HG02763 (cell line): ENCODE data around the gene DDX31.

Experiments used
- ATAC-seq: cut with Tn5 transposase; IDR thresholded peaks from one replicate; pipeline ENCODE4 v1.9.1; 2021; ENCODE audit warnings: mild to moderate bottlenecking, moderate library complexity; ENCODE audit not compliant: unreplicated experiment

DDX31 gene

GRCh38 chr9:132638240-132638639, 31.5 kb downstream of the DDX31 start:
- no peak for ATAC-seq

GRCh38 chr9:132637801-132638200, 32.0 kb downstream of the DDX31 start:
- no peak for ATAC-seq

GRCh38 chr9:132637351-132637750, 32.4 kb downstream of the DDX31 start:
- ATAC-seq: no peak

DNA sequence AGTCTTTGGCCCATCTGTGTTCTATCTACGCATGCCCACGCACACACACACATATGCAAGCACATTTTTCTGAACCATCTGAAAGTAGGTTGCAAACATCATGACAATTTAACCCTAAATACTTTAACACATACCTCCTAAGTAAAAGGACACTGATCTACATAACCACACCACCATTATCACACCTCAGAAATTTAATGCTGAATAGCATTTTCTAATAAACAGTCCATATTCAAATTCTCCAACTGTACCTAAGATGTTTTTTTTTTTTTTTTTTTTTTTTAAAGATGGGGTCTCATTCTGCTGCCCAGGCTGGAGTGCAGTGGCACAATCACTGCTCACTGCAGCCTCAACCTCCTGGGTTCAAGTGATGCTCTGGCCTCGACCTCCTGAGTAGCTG, 35.5 kb downstream of the DDX31 start:
- no peak for ATAC-seq

DNA sequence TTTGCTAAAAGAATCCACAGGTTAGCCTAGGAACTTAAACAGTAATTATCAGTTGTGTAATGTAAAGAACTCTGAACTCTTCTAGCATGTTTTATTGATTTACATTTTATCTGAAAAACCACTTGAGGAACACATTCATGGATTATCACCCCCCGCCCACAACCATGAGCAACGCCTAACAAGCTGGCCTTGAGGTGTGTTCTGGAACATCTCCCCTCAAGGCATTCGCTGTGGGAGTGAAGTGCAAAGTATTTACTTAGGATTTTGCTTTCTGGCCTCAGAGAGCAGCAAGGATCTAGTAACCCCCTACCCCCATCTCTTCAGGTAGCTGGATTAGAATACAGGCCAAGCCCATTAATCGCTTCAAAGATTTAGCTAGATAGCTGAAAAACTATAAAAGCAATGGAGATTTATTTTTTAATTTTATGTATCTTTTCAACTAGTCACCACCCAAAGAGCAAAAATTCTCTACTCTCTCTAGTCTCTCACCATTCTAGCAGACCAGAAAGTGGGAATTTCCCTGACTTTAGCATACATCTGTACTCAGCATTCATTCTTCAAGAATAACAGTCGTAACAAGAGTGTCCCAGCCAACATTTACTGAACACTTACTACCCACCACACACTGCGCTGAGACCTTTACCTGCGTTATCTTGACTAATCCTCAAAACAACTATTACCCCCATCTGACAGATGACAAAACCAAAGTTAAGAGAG, 37.2 kb downstream of the DDX31 start:
- no peak for ATAC-seq

- ATAC-seq: no peak
Observed at GRCh38 chr9:132631685-132632084, 38.1 kb downstream of the DDX31 start.

DNA sequence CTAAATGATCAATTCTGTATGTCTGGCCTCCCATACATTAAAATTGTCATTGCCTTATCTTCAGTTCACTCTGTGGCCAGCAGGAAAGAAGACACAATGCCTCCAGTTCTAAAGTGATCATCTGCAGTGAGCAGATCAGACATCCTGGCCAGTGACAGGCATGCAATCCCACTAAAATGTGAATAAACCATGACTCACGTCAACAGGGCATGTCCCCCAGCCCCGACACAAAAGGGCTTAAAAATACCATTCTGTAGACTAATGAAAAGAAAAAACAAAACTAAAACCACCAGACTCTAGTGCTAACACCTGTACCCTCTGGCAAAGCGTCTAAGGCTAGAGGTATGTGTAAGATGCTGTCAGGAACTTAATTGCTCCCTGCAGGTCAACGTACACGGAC, 38.5 kb downstream of the DDX31 start:
- ATAC-seq: no peak

DNA sequence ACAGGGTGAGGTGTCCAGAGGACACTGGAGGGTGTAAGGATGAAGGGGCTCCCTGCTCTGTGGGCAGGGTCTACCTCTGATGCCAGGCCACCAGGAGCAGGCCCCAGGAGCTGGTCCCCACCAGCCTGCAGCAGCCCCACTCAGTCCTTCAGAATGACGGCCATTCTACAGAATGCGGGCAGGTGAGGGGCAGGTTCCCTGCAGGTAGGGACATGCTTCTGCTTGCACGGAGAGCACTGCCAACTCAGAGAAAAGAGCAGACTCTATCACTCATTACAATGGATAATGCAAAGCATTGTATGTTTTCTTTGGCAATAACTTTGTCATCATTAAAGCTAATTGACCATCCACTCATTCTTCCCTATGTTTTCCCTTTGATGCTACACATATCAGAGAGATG, 39.0 kb downstream of the DDX31 start:
- ATAC-seq: no peak

- ATAC-seq: no peak
Observed at GRCh38 chr9:132630116-132630515, 39.7 kb downstream of the DDX31 start.

- ATAC-seq: no peak
Observed at GRCh38 chr9:132628746-132629145, 41.0 kb downstream of the DDX31 start.

- ATAC-seq: no peak
Observed at GRCh38 chr9:132627594-132627993, 42.2 kb downstream of the DDX31 start.

GRCh38 chr9:132627106-132627505, 42.7 kb downstream of the DDX31 start:
- ATAC-seq: no peak

- ATAC-seq: no peak
Observed at GRCh38 chr9:132626285-132626684, 43.5 kb downstream of the DDX31 start.

GRCh38 chr9:132622159-132622558, 47.6 kb downstream of the DDX31 start:
- ATAC-seq: no peak

GRCh38 chr9:132616725-132617124, 53.1 kb downstream of the DDX31 start:
- ATAC-seq: no peak

- ATAC-seq: no peak
Observed at GRCh38 chr9:132615774-132616173, 54.0 kb downstream of the DDX31 start.

DNA sequence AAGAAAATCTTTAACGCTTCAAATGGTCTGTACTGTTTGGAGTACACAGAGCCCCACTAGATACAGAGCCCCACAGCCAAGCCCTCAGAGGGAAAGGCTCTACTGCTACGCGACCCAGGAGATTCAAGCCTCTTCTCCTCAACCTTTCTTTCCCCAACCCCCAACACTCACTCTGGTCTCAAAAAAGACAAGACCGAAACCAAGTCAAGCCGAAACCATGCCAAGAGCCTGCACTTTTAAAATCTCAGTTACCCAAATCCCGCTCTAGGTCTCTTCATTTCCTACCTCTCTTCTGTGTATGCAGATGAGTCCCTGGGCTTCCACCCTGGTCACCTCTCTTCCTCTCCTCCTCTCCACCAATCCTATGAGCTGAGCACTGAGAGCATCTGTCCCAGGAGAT, 55.5 kb downstream of the DDX31 start:
- ATAC-seq: no peak

DNA sequence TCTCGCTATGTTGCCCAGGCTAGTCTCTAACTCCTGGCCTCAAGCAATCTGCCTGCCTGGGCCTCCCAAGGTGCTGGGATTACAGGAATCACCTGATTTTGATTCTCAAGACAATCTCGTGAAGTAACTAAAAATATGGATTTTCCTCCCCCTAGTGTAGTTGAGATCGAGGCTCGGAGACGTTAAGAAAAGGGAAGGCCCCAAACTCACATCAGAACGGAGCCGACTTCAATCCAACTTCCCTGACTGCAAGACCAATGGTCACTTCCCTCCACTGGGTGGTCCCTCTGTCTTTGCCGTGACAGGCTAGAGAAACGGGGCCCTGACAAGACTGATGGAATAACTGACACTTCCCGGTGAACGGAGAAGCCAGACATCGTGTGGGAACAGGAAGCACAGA, 59.1 kb downstream of the DDX31 start:
- ATAC-seq: no peak

GRCh38 chr9:132609829-132610228, 60.0 kb downstream of the DDX31 start:
- no peak for ATAC-seq

DNA sequence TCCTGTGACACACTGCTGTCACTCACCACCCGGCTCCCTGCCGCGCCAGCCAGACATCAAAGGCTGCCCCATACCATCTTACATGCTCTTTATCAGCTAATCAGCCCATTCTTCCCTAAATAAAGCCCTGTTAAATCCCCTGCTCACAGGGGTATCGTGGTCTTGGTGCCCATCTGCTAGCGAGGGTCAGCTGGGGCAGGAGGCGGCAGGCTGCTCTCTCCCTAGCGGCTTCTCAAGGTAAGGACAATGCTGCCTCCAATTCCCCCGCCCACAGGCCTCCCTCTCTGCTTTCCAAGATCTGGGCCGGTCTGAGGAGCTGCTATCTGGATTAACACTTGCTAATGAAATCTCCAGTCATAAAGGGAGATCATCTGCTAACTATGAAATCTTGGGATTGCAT, 60.6 kb downstream of the DDX31 start:
- no peak for ATAC-seq

DNA sequence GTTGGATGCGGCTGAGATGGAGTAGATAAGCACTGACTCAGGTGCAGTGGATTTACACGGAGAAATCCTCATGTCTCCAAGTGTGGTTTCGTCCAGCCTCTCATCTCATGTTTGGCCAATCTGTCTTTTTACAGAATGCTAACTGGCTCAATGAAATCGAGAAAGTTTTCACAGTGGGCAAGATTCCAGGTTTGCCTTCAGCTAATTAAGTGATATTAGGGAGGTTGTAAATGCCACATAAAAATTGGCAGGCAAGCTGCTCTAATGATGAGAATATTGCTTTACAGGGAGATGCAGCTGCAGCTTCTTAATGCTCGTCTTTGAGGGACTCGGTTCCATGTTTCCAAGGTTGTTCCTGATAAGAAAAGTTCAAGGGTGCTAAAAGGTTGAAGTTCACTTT, 63.7 kb downstream of the DDX31 start:
- no peak for ATAC-seq

- ATAC-seq: no peak
Observed at GRCh38 chr9:132605387-132605786, 64.4 kb downstream of the DDX31 start.

GRCh38 chr9:132602207-132602606, 67.6 kb downstream of the DDX31 start:
- ATAC-seq: no peak
